Measurements from ENCODE around the gene NPAS1.

NPAS1 gene

DNA sequence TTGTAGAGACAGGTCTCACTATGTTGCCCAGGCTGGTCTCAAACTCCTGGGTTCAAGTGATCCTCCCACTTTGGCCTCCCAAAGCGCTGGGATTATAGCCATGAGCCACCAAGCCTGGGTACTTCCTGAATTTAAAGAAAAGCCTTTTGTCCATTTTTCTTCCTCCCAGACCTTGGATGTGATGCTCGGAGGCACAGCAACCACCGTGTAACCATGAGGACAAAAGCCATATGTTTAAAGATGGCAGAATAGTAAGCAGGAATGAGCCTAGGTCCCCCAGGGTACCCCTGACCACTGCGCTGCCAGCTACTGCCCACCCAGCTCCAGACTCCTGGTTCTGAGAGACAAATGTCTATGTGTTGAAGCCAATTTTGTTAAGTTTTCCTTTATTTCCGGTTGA lies 62.9 kb downstream of the NPAS1 start:
- DNase-seq, result no peak

DNA sequence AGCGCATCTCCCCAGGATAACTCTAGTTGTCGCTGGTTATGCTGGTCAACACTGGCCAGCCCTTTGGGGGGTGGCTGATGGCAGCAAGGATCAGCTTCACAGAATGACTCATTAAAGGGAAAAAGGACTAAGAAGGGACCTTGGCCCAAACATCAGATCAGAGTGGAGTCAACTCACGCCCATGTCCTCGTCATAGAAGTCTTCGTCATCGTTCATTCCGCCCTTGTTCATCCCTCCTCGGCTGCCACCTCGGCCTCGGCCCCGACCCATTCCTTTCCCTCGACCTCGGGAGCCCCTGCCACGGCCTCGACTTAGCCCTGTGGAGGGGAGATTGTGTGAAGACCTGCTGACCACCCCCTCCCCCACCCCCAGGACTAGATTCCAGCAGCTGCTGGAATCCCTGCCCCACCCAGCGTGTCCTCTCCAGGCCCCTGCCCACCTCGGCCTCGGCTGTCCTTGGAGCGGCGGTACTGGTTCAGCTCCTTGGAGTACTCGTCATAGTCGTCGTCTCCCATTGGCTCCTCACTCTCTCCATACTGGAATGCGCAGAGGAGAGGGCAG lies 65.3 kb downstream of the NPAS1 start:
- no peak for DNase-seq

DNA sequence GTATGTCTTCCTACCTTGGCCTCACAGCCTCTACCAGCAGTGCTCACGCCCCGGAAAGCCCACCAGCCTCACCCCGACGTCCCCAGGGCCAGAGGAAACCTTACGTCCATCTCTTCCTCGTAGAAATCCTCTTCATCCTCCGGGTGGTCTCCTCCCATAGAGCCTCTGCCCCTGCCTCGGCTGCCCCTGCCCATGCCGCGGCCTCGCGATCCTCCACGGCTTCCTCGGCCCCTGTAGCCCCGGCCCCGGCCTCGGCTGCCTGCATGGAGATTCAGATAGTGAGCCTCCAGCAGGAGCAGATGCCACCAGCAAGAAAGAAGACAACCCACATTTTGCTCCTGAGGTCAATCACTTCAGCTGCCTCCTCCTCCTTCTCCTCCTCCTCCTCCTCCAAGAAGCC lies 66.6 kb downstream of the NPAS1 start:
- DNase-seq, result no peak

DNA sequence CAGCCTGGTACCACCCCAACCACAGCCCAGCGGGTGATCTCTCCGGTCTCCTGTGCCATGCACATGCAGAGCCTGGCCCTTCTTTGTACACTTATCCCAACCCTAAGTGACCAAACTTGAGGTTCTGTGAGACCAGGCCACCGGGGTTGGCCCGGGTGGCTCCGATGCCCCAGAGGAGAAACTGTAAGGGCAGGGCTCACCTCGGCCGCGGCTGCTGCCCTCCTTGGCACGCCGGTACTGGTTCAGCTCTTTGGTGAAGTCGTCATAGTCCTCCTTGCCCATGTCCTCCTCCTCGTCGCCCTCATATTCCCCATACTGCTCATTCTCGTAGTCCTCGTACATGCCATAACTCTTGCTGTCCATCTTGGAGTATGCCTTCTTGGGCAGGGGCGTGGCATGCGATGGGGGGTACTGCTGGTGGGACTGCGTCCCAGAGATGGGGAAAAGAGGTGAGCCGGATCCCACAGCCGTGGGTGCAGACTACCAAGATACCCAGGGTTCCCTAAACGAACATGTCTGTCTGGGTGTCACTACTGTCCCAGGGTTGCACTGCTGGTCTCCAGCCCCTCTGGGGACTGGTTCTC lies 70.2 kb downstream of the NPAS1 start:
- no peak for DNase-seq

DNA sequence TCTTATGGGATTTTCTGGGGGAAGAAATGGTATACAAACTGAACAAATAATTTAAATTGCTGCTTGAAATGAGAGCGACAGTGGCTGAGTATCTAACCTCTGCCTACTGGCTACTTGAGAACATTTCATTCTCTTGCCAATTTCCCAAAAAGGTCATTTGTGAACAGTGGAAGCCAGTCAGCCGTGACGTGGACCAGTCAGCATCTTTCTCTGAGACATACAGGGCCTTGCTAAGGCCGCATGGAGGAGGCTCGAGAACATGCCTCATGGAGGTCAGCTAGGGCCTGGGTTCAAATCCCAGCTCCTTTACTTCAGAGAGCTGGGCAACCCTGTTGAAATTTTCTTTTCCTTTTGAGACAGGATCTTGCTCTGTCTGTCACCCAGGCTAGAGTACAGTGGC lies 73.6 kb downstream of the NPAS1 start:
- DNase-seq, result no peak

DNA sequence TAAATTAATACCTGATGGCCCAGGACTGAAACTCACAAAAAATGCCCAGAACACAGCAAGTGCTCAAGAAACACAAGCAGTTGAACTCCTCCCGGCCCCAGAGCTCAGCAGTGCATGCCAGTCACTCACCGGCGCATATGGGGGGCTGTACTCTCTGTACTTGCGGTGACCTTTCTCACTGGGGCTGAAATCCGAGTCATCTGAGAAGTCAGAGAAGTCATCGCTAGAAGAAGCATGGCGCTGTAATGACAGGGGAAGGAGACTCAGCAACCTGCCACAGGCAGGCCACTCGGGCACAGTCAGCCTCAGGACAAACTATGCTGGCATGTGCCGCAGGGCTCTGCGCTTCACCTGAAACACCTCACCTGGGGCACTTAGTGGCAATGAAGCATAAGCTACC lies 74.2 kb downstream of the NPAS1 start:
- no peak for DNase-seq

DNA sequence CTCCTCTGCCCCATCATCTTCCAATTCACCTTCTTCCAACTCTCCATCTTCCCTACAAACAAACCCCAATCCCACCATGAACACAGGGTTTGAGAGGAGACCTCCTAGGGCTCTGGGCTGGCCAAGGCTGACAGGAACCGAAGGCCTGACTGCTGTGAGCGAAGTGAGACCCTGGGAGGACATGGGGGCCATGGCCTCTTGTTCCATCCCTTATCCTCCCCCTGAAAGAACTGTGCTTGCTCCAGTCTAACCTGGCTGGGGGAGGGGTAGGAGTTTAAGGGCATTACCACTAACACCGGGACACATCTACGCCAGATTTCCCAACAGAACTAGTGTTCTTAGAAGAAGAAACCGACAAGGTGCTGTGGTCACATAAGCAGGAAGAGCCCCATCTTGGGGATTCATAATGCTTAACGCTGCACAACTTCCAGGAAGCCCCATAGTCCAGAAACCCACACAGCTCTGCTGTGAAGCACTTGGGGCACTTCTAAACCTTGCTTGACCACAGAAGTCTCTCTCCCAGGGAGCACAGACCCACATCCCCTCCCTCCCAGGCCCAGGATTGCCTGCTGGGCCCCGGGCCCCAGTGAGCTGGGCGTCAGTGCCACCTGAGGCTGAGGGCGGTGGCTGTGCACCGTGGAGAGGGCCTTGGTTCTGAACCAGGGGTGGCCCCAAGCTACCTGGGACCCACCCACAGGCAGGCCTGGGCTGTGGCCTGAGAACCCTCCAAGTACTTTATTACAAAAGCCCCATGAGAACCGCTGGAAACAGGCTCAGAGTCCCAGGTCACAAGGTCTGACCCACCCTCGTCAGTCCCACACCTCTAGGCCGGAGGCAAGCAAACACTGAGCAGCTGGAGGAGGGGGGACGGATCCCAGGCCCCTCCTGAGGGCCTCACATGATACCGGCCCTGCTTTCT lies 75.2 kb downstream of the NPAS1 start:
- DNase-seq, result no peak

Measured in NCI-H1694 treated with DMSO at 0.1 percent for 48 hours (cell line).